Measurements from ENCODE around the gene CBX6.
A peak's percentile ranks its signal among the peaks of the same experiment; 100 is the strongest.

CBX6 gene

GRCh38 chr22:38873469-38874411, 1.7 kb upstream of the CBX6 start:
- peak; percentile 66 for DNase-seq (ENCODE audit: low read depth)

DNA sequence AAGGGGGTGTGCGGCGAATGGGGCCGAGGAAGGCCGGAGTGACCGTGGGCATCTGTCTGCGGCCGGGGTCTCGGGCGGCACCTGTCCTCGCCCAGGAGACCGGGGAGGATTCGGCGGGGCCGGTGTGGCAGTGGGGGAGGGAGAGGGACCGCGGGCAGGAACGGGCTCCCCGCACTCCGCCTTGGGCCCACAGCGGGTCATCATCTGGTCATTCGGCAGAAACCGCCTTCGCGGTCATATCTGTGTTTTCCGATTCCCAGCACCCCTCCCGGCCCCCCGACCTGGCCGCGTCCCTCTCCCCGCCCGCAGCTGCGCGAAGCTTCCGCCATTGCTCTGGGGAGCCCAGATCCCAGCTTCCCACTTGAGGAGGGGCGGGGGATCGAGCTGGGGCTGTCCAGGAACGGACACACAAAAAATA, 824 bp upstream of the CBX6 start:
- DNase-seq (ENCODE audit: low read depth): no peak

DNA sequence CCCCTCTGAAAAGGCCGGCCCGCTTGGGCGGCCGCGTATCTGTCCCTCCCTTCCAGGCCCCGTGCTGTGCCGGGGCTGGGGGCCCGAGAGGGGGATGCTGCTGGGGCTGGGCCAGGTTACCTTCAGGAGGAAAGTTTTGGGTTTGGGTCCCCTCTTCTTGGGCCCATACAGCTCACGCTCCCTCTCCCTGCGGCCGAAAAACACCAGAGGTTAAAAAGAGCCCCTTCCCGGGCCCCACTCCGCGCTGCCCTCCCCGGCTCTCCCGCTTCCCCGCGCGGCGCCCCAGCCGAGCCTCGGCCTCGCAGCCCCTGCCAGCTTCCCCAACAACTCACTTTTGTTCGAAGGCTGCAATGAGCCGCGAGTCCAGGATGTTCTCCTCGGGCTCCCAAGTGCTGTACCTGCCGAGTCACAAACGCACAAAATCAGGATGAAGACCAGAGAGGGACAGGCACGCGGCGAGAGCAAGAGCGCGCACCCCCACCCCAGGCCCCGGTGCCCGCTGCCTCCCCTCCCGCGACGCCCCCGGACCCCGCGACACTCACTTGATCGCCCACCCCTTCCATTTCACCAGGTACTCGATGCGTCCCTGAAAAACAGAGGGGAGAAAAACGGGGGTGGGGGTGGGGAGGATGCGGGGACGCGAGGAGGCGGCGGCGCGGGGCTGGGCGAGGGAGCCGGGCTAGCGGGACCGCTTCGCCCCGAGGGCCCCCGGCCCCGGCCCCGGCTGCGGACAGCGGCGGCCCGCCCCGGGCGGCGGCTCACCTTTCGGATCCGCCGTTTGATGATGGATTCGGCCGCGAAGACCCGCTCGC, 450 bp downstream of the CBX6 start:
- DNase-seq (ENCODE audit: low read depth): no peak

DNA sequence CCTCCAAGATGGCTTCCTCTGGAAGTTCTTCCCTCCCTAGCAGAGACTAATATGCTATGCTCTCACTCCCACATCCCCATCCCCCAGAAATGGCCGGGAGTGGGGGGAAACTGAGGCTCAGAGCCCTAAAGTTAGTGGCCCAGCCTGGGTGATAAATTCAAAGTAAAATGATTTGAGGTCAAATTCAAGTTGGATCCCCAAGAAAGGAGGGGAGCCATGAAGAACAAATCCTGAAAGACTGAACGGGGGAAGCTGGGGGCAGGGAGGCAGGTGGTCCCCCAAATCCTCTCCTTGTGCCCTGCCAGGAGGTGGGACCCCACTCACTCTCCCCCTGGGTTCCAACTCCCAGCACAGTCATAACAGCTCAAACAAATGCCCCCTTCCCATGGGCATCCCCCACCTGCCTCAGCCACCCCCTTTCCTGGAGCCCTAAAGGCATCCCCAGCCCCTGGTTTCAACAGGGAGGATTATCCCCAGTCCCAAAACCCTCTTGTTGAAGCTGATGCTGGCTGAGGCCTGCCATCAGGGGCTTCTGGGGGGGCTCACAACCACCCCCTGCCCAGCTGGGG, 1.1 kb downstream of the CBX6 start:
- DNase-seq (ENCODE audit: low read depth): no peak

DNA sequence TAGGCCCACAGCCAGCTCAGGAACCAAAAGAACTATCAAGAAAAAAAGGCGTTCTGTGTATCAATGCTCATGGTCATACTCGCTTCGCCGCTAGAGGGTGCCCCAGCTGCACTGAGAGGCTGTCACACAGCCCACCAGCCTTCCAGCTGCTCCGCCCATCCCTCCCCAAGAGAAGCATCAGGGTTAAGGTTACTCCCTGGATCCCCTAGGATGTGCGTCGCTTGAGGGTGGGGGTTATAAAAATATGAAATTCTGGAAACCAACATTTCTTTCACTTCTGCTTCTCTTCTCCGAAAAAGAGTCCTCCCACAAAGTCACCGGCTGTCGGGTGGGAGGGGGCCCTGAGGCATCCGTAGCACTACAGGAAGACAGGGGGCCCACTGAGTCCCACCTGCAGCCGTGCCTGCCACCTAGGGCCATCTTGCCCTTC, 1.7 kb downstream of the CBX6 start:
- DNase-seq (ENCODE audit: low read depth): peak; percentile 82

DNA sequence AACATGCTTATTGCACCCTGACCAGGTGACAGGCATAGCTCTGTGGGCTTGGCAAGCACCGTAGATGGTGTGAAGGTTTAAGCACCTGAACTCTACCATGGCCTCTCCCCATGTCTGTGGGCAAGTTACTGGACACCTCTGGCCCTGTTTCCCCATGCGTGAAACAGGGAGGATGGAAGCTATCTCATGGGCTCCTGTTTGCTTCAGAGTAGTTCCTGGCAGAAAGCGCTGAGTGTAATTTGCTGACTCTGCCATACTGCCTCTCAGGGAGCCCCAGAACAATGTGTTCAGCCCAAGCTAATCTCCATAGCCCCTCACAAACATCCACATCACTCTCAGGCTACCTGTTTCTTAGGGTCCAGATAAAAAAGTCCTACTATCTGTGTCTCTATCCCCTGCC, 2.4 kb downstream of the CBX6 start:
- DNase-seq (ENCODE audit: low read depth): no peak

- DNase-seq (ENCODE audit: low read depth): peak; percentile 81
Observed at GRCh38 chr22:38868886-38869381, 3.1 kb downstream of the CBX6 start.

DNA sequence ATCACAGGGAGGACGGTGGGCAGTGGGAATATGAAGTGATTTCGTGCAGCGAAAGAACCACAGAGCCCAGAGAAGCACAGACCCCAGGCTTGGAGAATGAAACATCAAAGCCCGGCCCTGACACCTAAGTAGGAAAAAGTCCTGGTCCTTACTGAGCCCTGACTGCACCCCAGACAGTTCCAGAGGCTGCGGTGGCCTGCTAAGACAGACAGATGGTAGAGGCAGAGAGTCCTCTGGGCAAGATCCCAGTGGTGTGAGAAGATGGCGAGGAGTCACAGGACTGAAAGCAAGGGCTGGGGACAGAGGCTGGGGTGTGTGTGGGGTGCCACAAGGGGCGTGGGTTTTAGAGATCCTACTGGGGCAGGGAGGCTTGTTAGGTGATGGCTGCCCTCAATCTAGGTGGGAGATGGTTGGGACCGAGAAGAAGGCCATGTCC, 3.7 kb downstream of the CBX6 start:
- no peak for DNase-seq (ENCODE audit: low read depth)

- DNase-seq (ENCODE audit: low read depth): no peak
Observed at GRCh38 chr22:38867471-38868285, 4.3 kb downstream of the CBX6 start.

DNA sequence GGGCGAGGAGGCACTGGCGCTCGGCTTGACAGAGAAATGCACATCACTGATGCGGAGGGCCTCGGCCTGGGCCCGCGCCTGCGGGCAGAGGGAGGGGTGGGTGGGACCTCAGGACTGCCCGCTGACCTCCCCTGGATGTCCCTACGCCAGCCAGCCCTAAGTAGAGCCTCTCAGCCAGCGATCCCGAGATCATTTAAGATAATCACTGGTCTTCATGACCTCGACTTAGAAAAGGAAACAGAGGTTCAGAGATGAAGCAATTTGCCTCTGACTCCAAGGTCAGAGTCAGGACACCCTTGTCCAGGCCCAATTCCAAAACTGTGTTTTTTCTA, 4.9 kb downstream of the CBX6 start:
- DNase-seq (ENCODE audit: low read depth): no peak

- DNase-seq (ENCODE audit: low read depth): no peak
Observed at GRCh38 chr22:38866399-38867123, 5.5 kb downstream of the CBX6 start.

DNA sequence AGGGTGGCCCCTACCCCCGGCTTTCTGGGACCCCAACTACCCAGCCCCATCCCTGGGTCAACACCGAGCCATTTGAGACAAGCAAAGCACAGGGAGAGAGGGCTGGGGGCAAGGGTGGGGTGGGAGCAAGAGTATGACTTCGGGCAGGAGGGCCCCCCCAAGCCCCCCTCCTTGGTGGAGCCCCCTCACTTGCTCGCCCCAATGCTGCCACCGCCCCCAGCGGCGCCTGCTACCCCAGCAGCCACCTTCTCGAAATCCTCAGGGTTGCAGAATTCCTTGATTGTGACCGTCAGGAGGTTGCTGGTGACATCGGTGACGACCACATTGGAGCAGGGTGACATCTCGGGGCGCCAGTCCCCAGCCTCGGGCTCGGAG, 6.0 kb downstream of the CBX6 start:
- no peak for DNase-seq (ENCODE audit: low read depth)

DNA sequence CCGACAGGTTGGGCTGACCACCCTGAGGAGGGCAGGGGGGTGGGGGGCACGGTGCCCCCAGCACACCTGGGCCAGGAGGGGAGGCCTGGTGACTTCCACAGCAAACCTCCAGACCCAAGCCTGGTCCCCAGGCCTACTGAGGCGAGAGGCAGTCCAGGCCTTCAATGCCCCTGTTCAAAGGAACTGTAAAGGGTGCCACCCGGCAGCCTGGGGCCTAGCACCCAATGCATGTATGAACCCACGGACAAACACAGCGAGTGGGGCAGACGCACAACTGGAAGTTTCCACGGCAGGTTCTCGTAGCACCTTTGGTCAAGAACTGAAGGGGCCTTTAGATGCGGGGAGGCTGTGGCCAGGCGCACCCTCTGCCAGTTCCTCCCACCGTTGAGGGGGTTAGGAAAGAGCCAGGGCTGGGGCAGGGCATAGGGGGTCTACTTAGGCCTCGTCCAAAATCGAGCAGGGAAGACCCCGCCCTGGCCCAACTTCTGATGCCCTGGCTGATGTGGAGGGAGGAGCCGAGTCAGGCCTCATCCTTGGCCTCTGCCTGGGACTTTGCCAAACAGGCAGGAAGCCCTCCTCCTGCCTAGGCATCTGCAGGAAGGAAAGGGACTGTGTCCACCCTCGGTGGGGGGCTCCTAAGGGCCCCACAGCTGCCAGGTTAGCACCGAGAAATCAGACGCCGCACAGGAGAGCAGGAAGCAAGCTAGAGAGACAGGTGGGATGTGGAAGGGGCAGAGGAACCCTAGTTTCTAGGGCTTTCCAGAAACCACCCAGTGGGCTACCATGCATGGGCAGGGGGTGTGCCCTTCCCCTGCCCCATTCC, 6.6 kb downstream of the CBX6 start:
- no peak for DNase-seq (ENCODE audit: low read depth)

DNA sequence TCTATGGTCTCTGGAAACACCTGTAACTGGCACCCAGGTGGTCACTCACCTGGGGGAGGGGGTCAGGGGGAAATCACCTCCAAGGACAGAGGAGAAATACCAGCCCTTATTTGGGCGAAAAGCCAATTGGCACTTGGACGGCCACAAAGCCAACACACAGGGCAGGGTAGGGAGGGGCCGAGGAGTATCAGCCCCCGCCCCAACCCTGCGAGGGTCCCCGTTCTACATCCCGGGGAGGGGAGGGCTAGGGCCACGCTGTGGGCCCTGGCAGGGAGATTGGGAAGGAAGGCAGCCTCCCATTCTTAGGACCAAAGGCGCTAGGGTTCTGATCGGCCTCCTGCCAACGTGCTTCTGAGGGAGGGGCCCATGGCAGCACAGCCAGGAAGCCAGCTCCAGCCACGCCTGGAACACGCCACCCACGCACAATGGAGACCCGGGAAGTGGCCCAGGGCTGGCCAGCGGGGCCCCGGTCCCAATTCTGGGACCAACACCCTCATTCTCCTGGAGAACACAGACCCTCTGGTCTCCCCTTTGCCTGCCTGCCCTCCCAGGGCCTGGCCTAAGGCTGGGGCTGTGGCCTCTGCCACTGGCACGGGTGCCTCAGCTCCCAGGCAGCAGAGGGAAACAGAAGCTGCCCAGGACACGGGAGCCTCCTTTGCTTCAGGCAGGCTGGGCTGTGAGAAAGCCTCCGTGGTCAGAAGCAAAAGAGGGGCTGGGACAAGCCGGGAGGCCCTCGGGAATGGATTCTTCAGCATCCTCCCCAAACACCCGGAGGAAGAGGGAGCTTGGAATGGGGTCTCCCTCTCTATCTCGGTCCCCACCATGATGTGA, 7.4 kb downstream of the CBX6 start:
- no peak for DNase-seq (ENCODE audit: low read depth)

GRCh38 chr22:38863531-38864131, 8.4 kb downstream of the CBX6 start:
- DNase-seq (ENCODE audit: low read depth): no peak

DNA sequence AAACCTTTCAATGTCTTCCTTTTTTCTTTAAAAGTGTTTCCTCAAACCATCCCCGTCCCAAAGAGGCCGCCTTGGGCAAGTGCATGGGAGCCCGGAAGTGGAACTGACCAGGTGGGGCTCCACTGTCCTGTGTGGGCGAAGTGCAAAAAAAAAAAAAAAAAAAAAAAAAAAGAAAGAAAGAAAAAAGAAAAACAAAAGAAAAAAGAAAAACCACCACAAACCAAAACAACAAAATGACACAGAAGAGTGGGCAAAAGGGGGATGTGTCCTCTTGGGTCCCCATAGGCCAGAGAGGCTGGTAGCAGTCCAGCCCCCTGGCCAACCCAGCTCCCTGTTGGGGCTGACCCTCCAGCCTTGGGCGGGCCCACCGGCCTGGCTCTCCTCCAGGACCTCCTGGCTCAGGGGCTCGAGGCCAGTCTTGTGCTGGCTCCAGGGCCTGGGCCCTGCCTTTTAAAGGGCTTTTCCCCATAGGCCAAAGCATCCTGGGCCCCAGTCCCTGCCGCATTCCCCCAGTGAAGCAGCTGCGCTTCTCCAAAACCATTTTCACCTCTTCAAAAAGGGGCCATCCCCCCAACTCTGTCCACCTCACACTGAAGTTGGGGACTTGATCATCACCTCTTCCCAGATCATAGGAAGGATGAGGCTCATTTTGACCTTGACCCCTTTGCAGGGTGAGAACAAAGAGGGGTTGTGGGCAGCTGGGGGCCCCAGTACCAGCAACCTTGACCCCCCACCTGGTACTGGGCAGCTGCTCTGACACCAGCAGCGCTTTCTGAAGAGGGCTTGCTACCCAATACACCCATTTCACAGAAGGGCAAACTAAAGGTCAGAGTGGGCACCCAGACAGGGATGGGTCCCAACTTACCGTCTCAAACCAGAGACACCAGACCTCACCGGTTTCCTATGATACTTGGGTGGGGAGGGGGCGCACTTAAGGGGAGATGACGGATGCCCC, 9.4 kb downstream of the CBX6 start:
- no peak for DNase-seq (ENCODE audit: low read depth)

GRCh38 chr22:38861927-38862326, 10.1 kb downstream of the CBX6 start:
- DNase-seq (ENCODE audit: low read depth): no peak
